ENCODE data around the gene NUDT22.

The NUDT22 gene

GRCh38 chr11:64225608-64226506 is at the start of gene NUDT22, which contains the start of gene TRPT1:
NUDT22 (plus strand) TSS chr11:64226274; CDS start chr11:64226653, 379 bp downstream.
TRPT1 (minus strand) TSS chr11:64226186; CDS start chr11:64225860, 326 bp downstream.
- DNase-seq (ENCODE audit: low read depth in 2 of 2): peak; percentile 89 to 90

DNA sequence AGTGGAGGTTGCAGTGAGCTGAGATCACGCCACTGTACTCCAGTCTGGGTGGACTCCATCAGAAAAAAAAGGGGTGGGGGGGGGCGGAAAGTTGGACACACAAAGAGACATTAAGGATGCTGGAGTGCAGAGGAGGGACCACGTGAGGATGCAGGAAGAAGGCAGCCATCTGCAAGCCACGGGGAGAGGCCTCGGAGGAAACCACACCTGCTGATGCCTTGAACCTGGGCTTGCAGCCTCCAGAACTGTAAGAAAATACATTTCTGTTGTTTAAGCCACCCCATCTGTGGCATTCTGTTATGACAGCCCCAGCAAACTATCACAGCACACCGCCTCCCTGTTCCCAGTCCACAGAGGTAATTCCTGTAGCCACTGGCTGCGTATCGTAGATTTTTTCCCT is 49.3 kb upstream of the NUDT22 start:
- DNase-seq (ENCODE audit: low read depth in 2 of 2): no peak

DNA sequence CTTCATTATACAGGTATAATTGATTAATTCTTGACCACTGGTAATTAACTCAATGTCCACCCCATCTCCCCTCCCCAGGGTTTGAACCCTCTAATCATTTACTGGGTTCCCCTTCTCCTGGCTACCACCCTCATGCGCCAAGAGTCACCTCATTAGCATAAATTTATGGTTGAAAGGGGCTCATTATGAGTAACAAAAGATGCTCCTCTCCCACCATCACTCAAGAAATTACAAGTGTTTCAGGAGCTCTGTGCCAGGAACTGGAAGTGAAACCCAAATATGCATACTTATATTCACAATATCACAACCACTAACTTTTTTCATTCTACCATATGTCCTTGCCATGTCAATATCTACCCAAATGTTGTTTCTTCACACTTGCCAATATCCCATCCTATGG is 47.9 kb upstream of the NUDT22 start:
- DNase-seq (ENCODE audit: low read depth in 2 of 2): no peak

DNA sequence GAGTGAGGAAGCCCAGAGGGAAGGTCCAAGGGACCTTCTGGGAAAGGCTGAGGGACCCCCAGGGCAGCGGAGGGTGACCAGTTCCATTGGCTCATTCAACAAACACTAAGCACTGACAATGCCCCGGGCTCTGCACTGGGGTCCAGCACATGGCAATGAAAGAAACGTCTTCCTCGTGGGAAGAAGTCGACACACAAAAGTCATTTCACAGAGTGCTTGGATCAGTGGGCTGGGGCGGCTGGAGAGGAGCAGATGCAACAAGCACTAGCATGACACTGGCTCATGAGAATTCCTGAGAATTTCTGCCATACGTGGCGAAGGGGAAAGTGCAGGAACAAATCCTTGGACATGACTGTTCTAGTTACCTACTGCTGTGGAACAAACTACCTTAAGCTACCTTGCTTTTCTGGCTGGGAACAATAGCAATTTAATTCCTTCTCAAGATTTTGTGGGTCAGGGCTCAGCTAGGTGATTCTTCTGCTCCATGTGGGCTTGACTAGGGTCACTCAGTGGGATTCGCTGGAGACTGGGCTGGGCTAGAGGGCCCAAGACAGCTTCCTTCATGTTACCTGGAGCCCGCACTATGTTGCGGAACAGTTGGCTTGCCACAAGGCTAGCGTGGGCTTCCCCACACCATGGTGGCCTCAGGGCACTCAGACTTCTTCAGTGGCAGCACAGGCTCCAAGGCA is 47.0 kb upstream of the NUDT22 start:
- DNase-seq (ENCODE audit: low read depth in 2 of 2): no peak

- DNase-seq (ENCODE audit: low read depth in 2 of 2): no peak
Measured at GRCh38 chr11:64180891-64181290, 45.2 kb upstream of the NUDT22 start.

DNA sequence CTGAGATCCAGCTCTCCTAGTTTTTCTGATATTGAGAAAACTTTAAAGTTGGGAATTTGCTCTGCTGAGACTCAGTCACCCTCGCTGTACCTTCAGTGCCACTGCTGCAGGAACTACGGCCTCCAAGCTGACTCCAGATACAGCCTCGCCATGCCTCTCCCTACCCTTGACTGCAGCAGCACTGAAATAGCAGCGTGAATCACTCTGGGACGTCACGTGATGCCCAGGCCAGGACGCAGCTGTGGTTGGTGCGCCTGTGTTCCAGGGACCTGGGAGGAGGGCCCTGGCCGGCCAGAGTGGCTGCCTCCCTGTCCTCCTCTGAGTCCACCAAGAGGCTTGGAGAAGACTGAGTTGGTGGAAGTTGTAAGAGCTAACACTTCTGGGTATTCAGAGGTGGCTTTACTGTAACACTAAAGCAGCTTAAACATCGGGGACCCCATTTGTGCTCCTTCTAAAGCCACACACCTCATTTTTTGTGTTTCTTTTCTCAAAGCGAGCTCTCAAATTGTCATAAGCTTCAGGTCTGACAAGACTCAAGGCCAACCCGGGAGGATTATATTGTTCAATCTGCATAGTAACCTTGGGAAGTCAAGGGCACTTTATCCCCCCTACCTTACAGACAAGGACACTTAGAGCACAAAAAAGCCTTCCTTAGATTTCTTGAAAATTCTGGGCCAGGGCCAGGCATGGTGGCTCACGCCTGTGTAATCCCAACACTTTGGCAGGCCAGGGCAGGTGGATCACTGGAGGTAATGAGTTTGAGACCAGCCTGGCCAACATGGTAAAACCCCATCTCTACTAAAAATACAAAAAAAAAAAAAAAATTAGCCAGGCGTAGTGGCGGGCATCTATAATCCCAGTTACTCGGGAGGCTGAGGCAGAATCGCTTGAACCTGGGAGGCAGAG is 44.3 kb upstream of the NUDT22 start:
- DNase-seq (ENCODE audit: low read depth in 2 of 2): peak; percentile 39 to 45

DNA sequence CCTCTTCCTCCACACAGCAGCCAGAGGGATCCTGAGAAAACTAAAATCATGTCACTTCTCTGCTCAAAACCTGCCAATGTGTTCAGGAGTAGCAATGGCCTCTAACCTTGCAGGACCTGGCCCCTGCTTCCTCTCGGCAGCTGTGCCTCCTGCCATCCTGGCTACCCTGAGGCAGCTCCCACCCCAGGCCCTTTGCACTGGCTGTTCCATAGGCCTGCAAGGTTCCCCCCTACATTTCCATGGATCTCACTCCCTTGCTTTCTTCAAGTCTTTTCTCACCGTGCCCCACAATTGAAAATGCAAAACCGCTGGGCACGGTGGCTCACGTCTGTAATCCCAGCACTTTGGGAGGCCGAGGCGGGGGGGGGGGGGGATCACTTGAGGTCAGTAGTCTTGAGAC is 42.2 kb upstream of the NUDT22 start:
- DNase-seq (ENCODE audit: low read depth in 2 of 2): no peak

- peak in 1 of 2 donors; percentile 20 for DNase-seq (ENCODE audit: low read depth in 2 of 2)
Measured at GRCh38 chr11:64185175-64185692, 40.8 kb upstream of the NUDT22 start.

GRCh38 chr11:64185693-64186491 is 40.2 kb upstream of the NUDT22 start, which contains the start of gene STIP1:
STIP1 (plus strand) TSS chr11:64186171; CDS start chr11:64186262, 91 bp downstream.
- peak; percentile 96 to 97 for DNase-seq (ENCODE audit: low read depth in 2 of 2)

DNA sequence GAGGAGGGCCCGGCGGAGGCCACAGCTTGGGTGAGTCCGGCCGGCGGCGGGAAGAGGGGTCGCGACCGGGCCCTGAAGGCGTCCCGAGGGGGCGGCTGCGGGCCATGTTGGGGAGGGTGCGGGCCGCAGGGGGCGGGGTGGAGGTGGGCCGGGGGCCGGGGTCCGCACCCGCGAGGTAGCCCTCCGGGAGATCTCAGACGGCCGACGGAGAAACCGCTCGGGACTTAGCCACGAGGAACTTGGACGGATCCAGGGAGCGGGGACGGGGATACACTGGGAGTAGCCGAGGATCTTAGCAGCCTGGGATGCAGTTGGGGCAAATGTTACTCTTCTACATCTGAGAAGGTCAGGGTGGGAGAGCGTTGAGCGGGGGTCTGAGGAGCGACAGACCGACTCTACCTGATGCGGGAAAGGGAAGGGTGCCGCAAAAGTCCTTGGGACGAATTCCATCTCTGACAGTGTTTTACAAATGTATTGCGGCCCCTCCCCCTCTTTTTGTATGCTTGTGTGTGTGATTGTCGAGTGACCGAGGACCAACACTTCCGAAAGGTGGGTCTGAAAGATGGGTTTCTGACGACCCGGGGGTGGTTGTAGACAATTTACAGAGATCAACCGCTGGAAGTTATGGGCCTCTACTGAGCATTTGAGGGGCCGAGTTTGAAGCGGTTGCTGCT is 39.4 kb upstream of the NUDT22 start:
- DNase-seq (ENCODE audit: low read depth in 2 of 2): peak in 1 of 2 donors; percentile 36

DNA sequence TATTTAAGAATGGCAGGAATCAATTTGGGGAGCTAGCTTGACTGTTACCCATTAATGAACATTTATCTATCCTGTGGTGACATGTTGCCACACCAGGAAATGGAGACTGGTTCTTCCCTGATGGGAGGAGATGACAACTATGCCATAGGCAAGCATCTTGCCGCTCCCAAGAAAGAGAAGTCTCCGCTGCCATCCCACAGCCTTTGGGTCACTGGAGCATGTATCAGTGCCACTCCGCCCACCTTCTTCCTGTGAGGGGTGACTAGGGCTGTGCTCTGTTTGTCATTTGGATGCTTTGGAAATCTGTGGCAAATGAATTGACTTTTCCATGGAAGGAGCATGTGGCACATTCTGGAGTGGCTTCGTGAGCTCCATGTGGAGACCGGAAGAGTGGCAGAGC is 33.6 kb upstream of the NUDT22 start:
- DNase-seq (ENCODE audit: low read depth in 2 of 2): no peak

DNA sequence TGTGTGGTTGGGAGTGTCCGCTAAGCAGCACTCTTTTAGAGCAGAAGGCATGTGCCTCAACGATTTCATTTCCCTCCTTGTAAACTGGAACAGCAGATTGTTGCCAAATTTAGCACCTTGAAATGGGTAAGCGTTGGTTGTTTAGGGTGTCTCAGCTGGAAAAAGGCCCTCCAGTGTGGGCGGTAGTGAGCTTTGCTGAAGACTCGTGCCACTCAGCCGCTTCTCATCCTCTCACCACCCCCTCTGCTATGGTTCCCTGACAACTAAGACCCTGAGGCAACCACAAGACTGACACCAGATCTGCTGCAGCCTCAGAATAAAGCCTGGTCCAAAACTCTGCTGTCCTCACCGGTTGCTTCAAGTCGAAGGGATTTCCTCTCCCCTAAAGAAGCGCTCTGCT is 29.4 kb upstream of the NUDT22 start:
- DNase-seq (ENCODE audit: low read depth in 2 of 2): no peak

DNA sequence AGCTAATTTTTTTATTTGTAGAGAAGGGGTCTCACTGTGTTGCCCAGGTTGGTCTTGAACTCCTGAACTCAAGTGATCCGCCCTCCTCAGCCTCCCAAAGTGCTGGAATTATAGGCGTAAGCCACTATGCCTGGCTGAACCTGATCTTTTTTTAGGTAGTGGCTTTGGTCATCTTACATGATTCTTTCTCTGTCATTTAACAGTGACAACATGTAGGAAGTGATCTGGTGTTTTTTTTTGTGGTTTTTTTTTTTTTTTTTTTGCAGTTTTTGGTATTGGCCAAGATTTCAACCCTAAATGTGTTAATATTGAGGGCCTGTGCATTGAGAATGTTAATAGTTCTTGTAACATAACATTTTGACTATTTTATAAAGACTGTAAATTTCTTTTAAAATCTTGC is 27.6 kb upstream of the NUDT22 start:
- no peak for DNase-seq (ENCODE audit: low read depth in 2 of 2)

- no peak for DNase-seq (ENCODE audit: low read depth in 2 of 2)
Measured at GRCh38 chr11:64201543-64201942, 24.5 kb upstream of the NUDT22 start.

DNA sequence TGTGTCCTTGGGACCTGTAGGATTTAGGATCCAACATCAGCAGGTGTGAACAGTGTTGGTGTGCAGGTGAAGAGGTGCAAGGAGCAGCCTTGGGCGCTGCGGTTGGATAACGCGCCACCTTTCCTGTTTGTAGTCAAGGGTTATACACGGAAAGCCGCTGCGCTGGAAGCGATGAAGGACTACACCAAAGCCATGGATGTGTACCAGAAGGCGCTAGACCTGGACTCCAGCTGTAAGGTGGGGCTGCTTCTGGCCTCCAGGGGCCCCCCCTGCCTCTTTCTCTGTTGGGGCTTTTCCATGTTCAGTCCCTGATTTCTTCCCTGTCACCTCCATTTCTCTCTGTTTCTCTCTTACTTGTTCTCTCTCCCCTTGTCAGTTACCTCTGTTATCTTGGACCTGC is 23.1 kb upstream of the NUDT22 start:
- DNase-seq (ENCODE audit: low read depth in 2 of 2): no peak

- DNase-seq (ENCODE audit: low read depth in 2 of 2): no peak
Measured at GRCh38 chr11:64203421-64204079, 22.5 kb upstream of the NUDT22 start.

- DNase-seq (ENCODE audit: low read depth in 2 of 2): no peak
Measured at GRCh38 chr11:64204080-64204440, 22.0 kb upstream of the NUDT22 start.

DNA sequence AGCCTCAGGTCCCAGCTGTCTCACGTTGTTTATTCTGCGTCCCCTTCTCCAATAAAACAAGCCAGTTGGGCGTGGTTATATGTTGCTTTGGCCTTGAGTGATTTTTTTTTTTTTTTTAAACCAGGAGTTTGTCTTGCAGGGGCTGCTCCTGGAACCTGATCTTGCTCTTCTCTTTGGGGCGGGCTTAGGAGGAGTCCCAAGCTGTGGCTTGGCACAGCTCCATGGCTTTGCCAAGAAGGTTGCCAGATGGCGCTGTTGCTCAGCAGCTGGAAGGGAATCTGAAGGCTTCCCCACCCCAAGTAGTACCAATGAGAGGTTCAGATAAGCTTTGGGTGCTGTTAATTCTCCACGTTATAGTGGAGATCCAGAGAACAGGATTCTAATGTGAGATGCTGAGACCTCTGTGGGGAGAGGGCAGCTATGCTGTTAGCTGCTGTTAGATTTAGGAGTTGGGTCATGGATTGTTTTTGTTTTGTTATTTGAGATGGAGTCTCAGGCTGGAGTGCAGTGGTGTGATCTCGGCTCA is 21.5 kb upstream of the NUDT22 start:
- DNase-seq (ENCODE audit: low read depth in 2 of 2): peak; percentile 59 to 63
